G401.6 (cell line): ENCODE data around the gene MAPK11.

ENCODE experiments used
- FAIRE-seq: peaks from 2 replicates; lab custom pipeline; 2012; peaks lifted over from hg19 to GRCh38; lab: Jason Lieb, UNC

Gene MAPK11

GRCh38 chr22:50293441-50294318 is 23.5 kb upstream of the MAPK11 start:
- FAIRE-seq = no peak

GRCh38 chr22:50292643-50293440 is 22.7 kb upstream of the MAPK11 start:
- FAIRE-seq = no peak

- FAIRE-seq = no peak
These were observed 19.9 kb upstream of the MAPK11 start for GRCh38 chr22:50289942-50290630.

GRCh38 chr22:50289151-50289941 is 19.2 kb upstream of the MAPK11 start:
- no peak for FAIRE-seq

GRCh38 chr22:50287731-50288130 is 17.6 kb upstream of the MAPK11 start:
- FAIRE-seq = no peak

GRCh38 chr22:50286701-50287318 is 16.6 kb upstream of the MAPK11 start:
- no peak for FAIRE-seq

GRCh38 chr22:50286275-50286674 is 16.1 kb upstream of the MAPK11 start:
- no peak for FAIRE-seq

GRCh38 chr22:50285568-50286229 is 15.5 kb upstream of the MAPK11 start:
- no peak for FAIRE-seq

GRCh38 chr22:50284479-50284878 is 14.3 kb upstream of the MAPK11 start:
- FAIRE-seq = no peak

GRCh38 chr22:50283821-50284220 is 13.6 kb upstream of the MAPK11 start:
- no peak for FAIRE-seq

GRCh38 chr22:50282361-50283155 is 12.4 kb upstream of the MAPK11 start:
- FAIRE-seq = no peak

GRCh38 chr22:50281957-50282356 is 11.8 kb upstream of the MAPK11 start:
- no peak for FAIRE-seq

GRCh38 chr22:50281384-50281760 is 11.2 kb upstream of the MAPK11 start:
- no peak for FAIRE-seq

GRCh38 chr22:50280708-50281383 is 10.7 kb upstream of the MAPK11 start:
- no peak for FAIRE-seq

- no peak for FAIRE-seq
These were observed 10.0 kb upstream of the MAPK11 start for GRCh38 chr22:50280022-50280707.

GRCh38 chr22:50278956-50279619 is 8.9 kb upstream of the MAPK11 start:
- no peak for FAIRE-seq

GRCh38 chr22:50278461-50278860 is 8.3 kb upstream of the MAPK11 start:
- FAIRE-seq = no peak

GRCh38 chr22:50277761-50278160 is 7.6 kb upstream of the MAPK11 start:
- FAIRE-seq = no peak
